Fibroblast of skin of right biceps (primary cell): Measurements from ENCODE around the gene DYRK1B.

Experiments
- DNase-seq: peaks from one replicate; pipeline ENCODE4 v3.0.0-alpha.2; 2013

DYRK1B gene

GRCh38 chr19:39807846-39808364 lies 26.1 kb downstream of the DYRK1B start:
- DNase-seq, result no peak

DNA sequence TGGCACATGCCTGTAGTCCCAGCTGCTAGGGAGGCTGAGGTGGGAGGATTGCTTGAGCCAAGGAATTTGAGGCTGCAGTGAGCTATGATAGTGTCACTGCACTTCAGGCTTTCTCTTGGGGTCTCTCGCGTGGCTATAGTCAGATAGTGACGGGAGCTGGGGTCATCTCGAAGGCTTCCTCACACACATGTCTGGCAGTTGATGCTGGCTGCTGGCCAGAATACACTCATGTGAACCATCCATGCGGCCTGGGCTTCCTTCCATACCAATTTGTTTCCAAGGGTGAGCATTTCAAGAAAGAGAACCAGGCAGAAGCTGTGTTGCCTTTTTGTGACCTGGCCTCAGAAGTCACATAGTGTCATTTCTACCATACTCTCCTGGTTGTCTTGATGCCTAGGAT lies 28.9 kb downstream of the DYRK1B start:
- DNase-seq, result no peak

- DNase-seq, result no peak
Measured at GRCh38 chr19:39802958-39803357, 31.0 kb downstream of the DYRK1B start.

GRCh38 chr19:39797083-39797482 lies 36.9 kb downstream of the DYRK1B start:
- DNase-seq, result no peak

DNA sequence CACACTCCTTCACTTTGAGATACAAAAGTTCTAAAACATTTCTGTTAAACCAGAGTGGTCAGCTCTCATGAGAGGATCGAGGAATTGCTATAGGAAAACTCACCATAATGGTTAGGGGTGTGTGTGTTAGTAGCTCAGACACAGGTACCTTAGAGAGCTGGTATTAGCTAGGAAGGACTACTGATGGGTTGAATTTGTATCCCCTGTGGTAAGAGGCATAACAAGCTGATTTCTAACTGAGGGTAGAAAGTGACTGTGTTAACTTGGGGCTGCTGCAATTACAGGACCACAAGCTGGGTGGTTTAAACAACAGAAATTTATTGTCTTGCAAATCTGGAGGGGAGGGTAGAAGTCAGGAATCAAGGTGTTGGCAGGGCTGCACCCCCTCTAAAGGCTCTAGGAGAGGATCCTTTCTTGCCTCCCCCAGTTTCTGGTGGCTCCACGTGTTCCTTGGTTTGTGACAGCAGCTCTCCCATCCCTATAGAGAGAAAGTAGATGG lies 37.9 kb downstream of the DYRK1B start:
- DNase-seq, result no peak

DNA sequence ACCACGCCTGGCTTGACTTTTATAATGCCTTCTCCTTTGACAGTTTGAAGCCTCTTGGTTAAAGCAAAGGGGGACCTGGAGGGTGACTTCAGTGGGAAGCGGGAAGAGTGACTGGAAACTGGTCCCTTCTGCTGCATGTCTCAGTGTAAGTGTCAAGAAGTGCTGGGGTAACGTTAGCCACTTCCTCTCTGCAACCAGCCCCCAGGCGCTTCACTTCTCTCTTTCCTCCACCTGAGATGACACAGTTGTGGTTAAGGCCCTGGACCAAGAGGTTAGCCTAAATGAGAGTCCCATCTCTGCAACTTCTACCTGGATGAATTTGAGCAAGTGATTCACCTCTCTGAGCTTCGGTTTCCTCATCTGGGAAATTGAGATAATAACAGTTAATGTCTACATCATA lies 39.0 kb downstream of the DYRK1B start:
- DNase-seq, result no peak

- peak; percentile 74 for DNase-seq
Measured at GRCh38 chr19:39792999-39793546, 40.9 kb downstream of the DYRK1B start.

DNA sequence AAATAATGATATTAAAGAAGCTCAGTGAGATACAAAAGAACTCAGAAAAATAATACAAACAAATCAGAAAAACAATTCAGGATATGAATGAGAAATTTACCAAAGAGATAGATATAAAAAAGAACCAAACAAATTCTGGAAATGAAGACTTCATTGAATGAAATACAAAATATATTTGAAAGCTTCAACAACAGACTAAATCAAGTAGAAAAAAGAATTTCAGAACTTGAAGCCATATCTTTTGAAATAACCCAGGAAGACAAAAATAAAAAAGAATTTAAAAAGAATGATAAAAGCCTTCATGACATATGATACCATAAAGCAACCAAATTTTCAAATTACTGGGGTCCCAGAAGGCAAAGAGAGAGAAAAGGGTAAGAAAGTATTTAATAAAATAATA lies 45.7 kb downstream of the DYRK1B start:
- DNase-seq, result no peak

GRCh38 chr19:39780894-39781293 lies 53.1 kb downstream of the DYRK1B start:
- DNase-seq, result no peak

- no peak for DNase-seq
Measured at GRCh38 chr19:39778763-39779162, 55.2 kb downstream of the DYRK1B start, which contains the start of gene LEUTX. Gene LEUTX (plus strand): TSS chr19:39778854. CDS start chr19:39778921, 67 bp downstream.
